ENCODE data around the gene SEMA4D. TPM values are rescaled to one million over a fixed set of nuclear protein-coding genes. Genes with fewer than 3 reads are reported as not detected.

Gene SEMA4D
- total and polyA plus RNA-seq, 2 donors from 2014 or later, result 18.9 to 147 TPM

DNA sequence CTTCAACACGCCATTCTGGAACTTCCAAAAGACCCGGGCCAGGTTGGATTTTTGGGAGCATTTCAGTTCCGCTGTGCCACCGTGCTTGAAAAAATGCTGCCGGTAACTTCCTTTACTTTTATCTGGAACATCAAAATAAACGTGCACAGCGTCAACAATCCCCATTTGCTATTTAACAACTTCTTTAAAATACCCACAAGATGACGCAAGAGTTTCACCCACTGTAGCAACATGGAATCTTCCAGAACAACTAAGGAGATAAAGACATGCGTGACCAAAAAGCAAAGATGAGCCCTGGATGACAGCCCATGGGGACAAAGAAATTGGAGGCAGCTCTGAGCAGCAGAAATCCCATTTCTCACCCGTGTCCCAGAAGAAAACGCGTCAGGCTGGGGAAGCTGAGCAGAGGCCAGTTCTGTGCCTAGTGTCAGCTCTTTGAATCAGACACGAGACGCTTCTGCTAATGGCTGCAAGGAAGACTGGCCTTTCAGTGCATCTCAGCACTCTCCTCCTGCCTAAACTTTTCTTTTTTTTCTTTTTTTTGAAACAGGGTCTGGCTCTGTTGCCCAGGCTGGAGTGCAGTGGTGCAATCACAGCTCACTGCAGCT is 118.3 kb downstream of the SEMA4D start:
- no peak for FAIRE-seq
- H3K4me3 ChIP-seq (ENCODE audit: low read length in 3 of 3), result no peak overlapping the region
- no peaks in the 10 kb centered on the region for H3K27me3 ChIP-seq (ENCODE audit: control insufficient read depth, insufficient read depth, low read length)
- H3K4me1 ChIP-seq (ENCODE audit: control insufficient read depth in 2 of 3, insufficient read depth in 2 of 3, low read depth in 1 of 3, low read length in 3 of 3), result peaks cover 0 to 14% (median 11%) of the 10 kb centered on the region in 3 donors
- no peak for TF ChIP-seq CTCF (IDR thresholded peaks at IDR 0.05; ENCODE audit: borderline replicate concordance, extremely low read depth, insufficient read depth)
- DNase-seq, result no peak
- H3K27ac ChIP-seq (ENCODE audit: low read depth in 2 of 2, low read length in 2 of 2), result no peak overlapping the region
- H3K36me3 ChIP-seq (ENCODE audit: control insufficient read depth in 2 of 3, insufficient read depth in 3 of 3, low read length in 3 of 3), result peaks cover 0 to 34% (median 13%) of the 10 kb centered on the region in 3 donors
- no peaks in the 10 kb centered on the region for H3K9me3 ChIP-seq (ENCODE audit: control insufficient read depth in 2 of 3, insufficient read depth in 1 of 3, low read length in 3 of 3)
- no peak overlapping the region for H3K9ac ChIP-seq (ENCODE audit: low read length in 3 of 3)
- intact Hi-C loops (cut with DNase I), result no loop called here

- Histone ChIP-seq H3K27ac (ENCODE audit: low read depth in 2 of 2, low read length in 2 of 2) (no peak overlapping the region), H3K36me3 (ENCODE audit: control insufficient read depth in 2 of 3, insufficient read depth in 3 of 3, low read length in 3 of 3) (peaks cover 0 to 30% (median 11%) of the 10 kb centered on the region in 3 donors), H3K4me1 (ENCODE audit: control insufficient read depth in 2 of 3, insufficient read depth in 2 of 3, low read depth in 1 of 3, low read length in 3 of 3) (peaks cover 0 to 14% (median 11%) of the 10 kb centered on the region in 3 donors), H3K4me3 (ENCODE audit: low read length in 3 of 3) (no peak overlapping the region), H3K9ac (ENCODE audit: low read length in 3 of 3) (no peak overlapping the region), H3K9me3 (ENCODE audit: control insufficient read depth in 2 of 3, insufficient read depth in 1 of 3, low read length in 3 of 3) (no peaks in the 10 kb centered on the region), H3K27me3 (ENCODE audit: control insufficient read depth, insufficient read depth, low read length) (no peaks in the 10 kb centered on the region)
- TF ChIP-seq CTCF (IDR thresholded peaks at IDR 0.05; ENCODE audit: borderline replicate concordance, extremely low read depth, insufficient read depth), result no peak
- no peak for DNase-seq
- FAIRE-seq, result no peak
- intact Hi-C loops (cut with DNase I), result no loop called here
Observed at GRCh38 chr9:89379031-89379430, 118.9 kb downstream of the SEMA4D start.

- TF ChIP-seq CTCF (IDR thresholded peaks at IDR 0.05; ENCODE audit: borderline replicate concordance, extremely low read depth, insufficient read depth), result no peak
- DNase-seq, result no peak
Observed at GRCh38 chr9:89378541-89378940, 119.4 kb downstream of the SEMA4D start.

More at GRCh38 chr9:89378541-89378940, 119.4 kb downstream of the SEMA4D start:
- no peak for FAIRE-seq
- H3K27me3 ChIP-seq (ENCODE audit: control insufficient read depth, insufficient read depth, low read length), result no peaks in the 10 kb centered on the region
- peaks cover 0 to 25% (median 11%) of the 10 kb centered on the region in 3 donors for H3K36me3 ChIP-seq (ENCODE audit: control insufficient read depth in 2 of 3, insufficient read depth in 3 of 3, low read length in 3 of 3)
- H3K4me3 ChIP-seq (ENCODE audit: low read length in 3 of 3), result no peak overlapping the region
- H3K9me3 ChIP-seq (ENCODE audit: control insufficient read depth in 2 of 3, insufficient read depth in 1 of 3, low read length in 3 of 3), result no peaks in the 10 kb centered on the region
- H3K4me1 ChIP-seq (ENCODE audit: control insufficient read depth in 2 of 3, insufficient read depth in 2 of 3, low read depth in 1 of 3, low read length in 3 of 3), result peaks cover 0 to 14% (median 11%) of the 10 kb centered on the region in 3 donors
- no peak overlapping the region for H3K9ac ChIP-seq (ENCODE audit: low read length in 3 of 3)
- intact Hi-C loops (cut with DNase I), result no loop called here
- H3K27ac ChIP-seq (ENCODE audit: low read depth in 2 of 2, low read length in 2 of 2), result no peak overlapping the region

Data from kidney (tissue), 14 donors.